HCT116 (cell line): ENCODE measurements around the gene POLR2C.

Experiments used
- CTCF ChIP-seq, 3 experiments: fragments of 200-600 bp in 1 of 3; sonication (generic) in 1 of 3; IDR thresholded peaks in 2 of 3; conservative IDR thresholded peaks in 1 of 3; 2 replicates each; pipeline ENCODE4 v1.5.1; 2012 to 2017; ENCODE audit warnings: low read depth in 2 of 3, low read length in 2 of 3, antibody characterized with exemption in 1 of 3, borderline replicate concordance in 1 of 3, control low read depth in 1 of 3, mild to moderate bottlenecking in 1 of 3, mixed read lengths in 1 of 3, mixed run types in 1 of 3, moderate library complexity in 1 of 3; ENCODE audit not compliant: insufficient read depth in 1 of 3
- EGR1 ChIP-seq: IDR thresholded peaks from 2 replicates; pipeline ENCODE4 v1.6.1; 2012; ENCODE audit warnings: low read depth
- EZH2 ChIP-seq: fragments of 200-600 bp; sonication (generic); IDR thresholded peaks from 2 replicates; pipeline ENCODE4 v1.6.1; 2017; ENCODE audit warnings: antibody characterized with exemption, mixed run types
- MAX ChIP-seq: IDR thresholded peaks from 2 replicates; pipeline ENCODE4 v1.6.1; 2012
- POLR2A ChIP-seq: IDR thresholded peaks from 2 replicates; pipeline ENCODE4 v1.7.0; 2011; ENCODE audit warnings: borderline replicate concordance; ENCODE audit not compliant: insufficient read depth, insufficient read length; ENCODE audit errors: extremely low read depth
- POLR2AphosphoS5 ChIP-seq: IDR thresholded peaks from 2 replicates; pipeline ENCODE4 v1.6.1; 2011; ENCODE audit warnings: mild to moderate bottlenecking, low read depth, low read length, moderate library complexity
- REST ChIP-seq: IDR thresholded peaks from 2 replicates; pipeline ENCODE4 v1.6.1; 2012; ENCODE audit warnings: low read depth
- SIN3A ChIP-seq: IDR thresholded peaks from 2 replicates; pipeline ENCODE4 v1.6.1; 2012; ENCODE audit warnings: low read depth
- YY1 ChIP-seq: IDR thresholded peaks from 2 replicates; pipeline ENCODE4 v1.6.1; 2011; ENCODE audit warnings: low read length, low read depth, moderate library complexity, mild to moderate bottlenecking; ENCODE audit not compliant: insufficient replicate concordance; ENCODE audit errors: extremely low read depth
- ZFX ChIP-seq: fragments of 450-650 bp; IDR thresholded peaks from 2 replicates; pipeline ENCODE4 v1.6.1; 2017

GRCh38 chr16:57471209-57471608, 8.7 kb downstream of the POLR2C start:
- TF ChIP-seq ZFX (no peak), EZH2 (no peak), SIN3A (no peak), CTCF (IDR thresholded peaks at IDR 0.05 in 2 of 3, conservative IDR thresholded peaks at IDR 0.05 in 1 of 3; ENCODE audit: borderline replicate concordance in 1 of 3, insufficient read depth in 1 of 3, low read depth in 2 of 3, low read length in 2 of 3) (no peak), EGR1 (no peak), POLR2A (no peak), MAX (no peak), YY1 (no peak), POLR2AphosphoS5 (no peak), REST (no peak)
